Parathyroid adenoma (tissue), 2 donors: ENCODE data around the gene NSA2.

Experiments used
- H2AFZ ChIP-seq: fragments of 300-600 bp; sonication (generic); one replicate; pipeline ENCODE4 v1.7.0; 2017; ENCODE audit warnings: antibody characterized with exemption, mild to moderate bottlenecking
- H3K27ac ChIP-seq: fragments of 300-600 bp; sonication (generic); one replicate; pipeline ENCODE4 v1.7.0; 2017
- H3K27me3 ChIP-seq: fragments of 300-600 bp; sonication (generic); one replicate; pipeline ENCODE4 v1.7.0; 2017; ENCODE audit warnings: low read length; ENCODE audit not compliant: control insufficient read depth, insufficient read depth
- H3K36me3 ChIP-seq: fragments of 300-600 bp; sonication (generic); one replicate; pipeline ENCODE4 v1.7.0; 2017; ENCODE audit warnings: low read length; ENCODE audit not compliant: control insufficient read depth, insufficient read depth
- H3K4me1 ChIP-seq: fragments of 300-600 bp; sonication (generic); one replicate; pipeline ENCODE4 v1.7.0; 2017; ENCODE audit warnings: control low read depth
- H3K4me2 ChIP-seq: fragments of 300-600 bp; sonication (generic); one replicate; pipeline ENCODE4 v1.7.0; 2017; ENCODE audit warnings: low read length
- H3K4me3 ChIP-seq: fragments of 300-600 bp; sonication (generic); one replicate; pipeline ENCODE4 v1.7.0; 2017; ENCODE audit warnings: low read depth, low read length
- H3K79me2 ChIP-seq: fragments of 300-600 bp; sonication (generic); one replicate; pipeline ENCODE4 v1.7.0; 2017; ENCODE audit warnings: control low read depth
- H3K9ac ChIP-seq: fragments of 300-600 bp; sonication (generic); one replicate; pipeline ENCODE4 v1.7.0; 2017; ENCODE audit warnings: mild to moderate bottlenecking
- H3K9me3 ChIP-seq: fragments of 300-600 bp; sonication (generic); one replicate; pipeline ENCODE4 v1.7.0; 2017; ENCODE audit warnings: low read length; ENCODE audit not compliant: control insufficient read depth
- CTCF ChIP-seq: fragments of 300-600 bp; sonication (generic); IDR thresholded peaks from one replicate; pipeline ENCODE4 v1.7.0; 2017; ENCODE audit warnings: antibody characterized with exemption, mild to moderate bottlenecking
- donor health status: primary hyperparathyroidism.

NSA2 gene

GRCh38 chr5:74829413-74829812 lies 62.4 kb downstream of the NSA2 start:
- Histone ChIP-seq H3K4me1 (no peaks in the 10 kb centered on the region), H3K9ac (no peak overlapping the region), H3K79me2 (no peaks in the 10 kb centered on the region), H3K27ac (no peak overlapping the region), H3K36me3 (no peaks in the 10 kb centered on the region), H3K4me3 (no peak overlapping the region), H3K27me3 (no peaks in the 10 kb centered on the region), H2AFZ (no peak overlapping the region), H3K4me2 (no peak overlapping the region), H3K9me3 (no peaks in the 10 kb centered on the region)
- no peak for TF ChIP-seq CTCF
